ENCODE data around the gene TBC1D16. TPM values are rescaled to one million over a fixed set of nuclear protein-coding genes. Genes with fewer than 3 reads are reported as not detected.

TBC1D16 gene
- total RNA-seq, 1 experiment from 2014 or later: 21.1 TPM

DNA sequence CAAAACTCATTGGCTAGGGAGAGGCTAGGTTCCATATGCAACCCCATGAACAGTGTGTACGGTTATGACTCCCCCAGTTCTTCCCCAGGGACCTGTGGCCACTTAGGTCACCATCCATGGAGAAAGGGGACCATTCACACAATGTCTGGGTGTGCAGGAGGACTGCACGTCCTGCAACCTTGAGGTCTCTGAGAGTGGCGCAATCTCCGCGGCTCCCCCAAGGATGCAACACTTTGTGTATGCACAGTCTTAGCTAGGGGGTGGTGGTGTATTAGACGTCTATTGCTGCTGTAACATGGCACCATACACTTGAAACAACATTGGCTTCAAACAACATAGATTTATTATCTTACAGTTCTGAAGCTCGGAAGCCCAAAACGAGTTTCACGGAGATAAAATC lies 130.8 kb downstream of the TBC1D16 start:
- no peak overlapping the region for H3K27ac Mint-ChIP-seq (ENCODE audit: low read depth, unreplicated experiment)
- no TSS peak for BruUV-seq (replicated peaks)
- peaks cover 12% of the 10 kb centered on the region for H3K27me3 Mint-ChIP-seq (ENCODE audit: insufficient read depth, unreplicated experiment)
- intact Hi-C loops (cut with micrococcal nuclease): no loop called here
- no peak overlapping the region for H3K4me3 Mint-ChIP-seq (ENCODE audit: unreplicated experiment)
- H3K36me3 Mint-ChIP-seq (ENCODE audit: insufficient read depth, unreplicated experiment): no peaks in the 10 kb centered on the region
- POLR2A ChIA-PET: no interaction called here
- TF ChIP-seq, protein P1, sequence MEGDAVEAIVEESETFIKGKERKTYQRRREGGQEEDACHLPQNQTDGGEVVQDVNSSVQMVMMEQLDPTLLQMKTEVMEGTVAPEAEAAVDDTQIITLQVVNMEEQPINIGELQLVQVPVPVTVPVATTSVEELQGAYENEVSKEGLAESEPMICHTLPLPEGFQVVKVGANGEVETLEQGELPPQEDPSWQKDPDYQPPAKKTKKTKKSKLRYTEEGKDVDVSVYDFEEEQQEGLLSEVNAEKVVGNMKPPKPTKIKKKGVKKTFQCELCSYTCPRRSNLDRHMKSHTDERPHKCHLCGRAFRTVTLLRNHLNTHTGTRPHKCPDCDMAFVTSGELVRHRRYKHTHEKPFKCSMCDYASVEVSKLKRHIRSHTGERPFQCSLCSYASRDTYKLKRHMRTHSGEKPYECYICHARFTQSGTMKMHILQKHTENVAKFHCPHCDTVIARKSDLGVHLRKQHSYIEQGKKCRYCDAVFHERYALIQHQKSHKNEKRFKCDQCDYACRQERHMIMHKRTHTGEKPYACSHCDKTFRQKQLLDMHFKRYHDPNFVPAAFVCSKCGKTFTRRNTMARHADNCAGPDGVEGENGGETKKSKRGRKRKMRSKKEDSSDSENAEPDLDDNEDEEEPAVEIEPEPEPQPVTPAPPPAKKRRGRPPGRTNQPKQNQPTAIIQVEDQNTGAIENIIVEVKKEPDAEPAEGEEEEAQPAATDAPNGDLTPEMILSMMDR (IDR thresholded peaks at IDR 0.05; ENCODE audit: unreplicated experiment): no peak
- peaks cover 7% of the 10 kb centered on the region for H3K4me1 Mint-ChIP-seq (ENCODE audit: insufficient read depth, unreplicated experiment)
- H3K9me3 Mint-ChIP-seq (ENCODE audit: unreplicated experiment): no peaks in the 10 kb centered on the region
- CTCF ChIA-PET: no interaction called here
- DNase-seq (ENCODE audit: unreplicated experiment): no peak

DNA sequence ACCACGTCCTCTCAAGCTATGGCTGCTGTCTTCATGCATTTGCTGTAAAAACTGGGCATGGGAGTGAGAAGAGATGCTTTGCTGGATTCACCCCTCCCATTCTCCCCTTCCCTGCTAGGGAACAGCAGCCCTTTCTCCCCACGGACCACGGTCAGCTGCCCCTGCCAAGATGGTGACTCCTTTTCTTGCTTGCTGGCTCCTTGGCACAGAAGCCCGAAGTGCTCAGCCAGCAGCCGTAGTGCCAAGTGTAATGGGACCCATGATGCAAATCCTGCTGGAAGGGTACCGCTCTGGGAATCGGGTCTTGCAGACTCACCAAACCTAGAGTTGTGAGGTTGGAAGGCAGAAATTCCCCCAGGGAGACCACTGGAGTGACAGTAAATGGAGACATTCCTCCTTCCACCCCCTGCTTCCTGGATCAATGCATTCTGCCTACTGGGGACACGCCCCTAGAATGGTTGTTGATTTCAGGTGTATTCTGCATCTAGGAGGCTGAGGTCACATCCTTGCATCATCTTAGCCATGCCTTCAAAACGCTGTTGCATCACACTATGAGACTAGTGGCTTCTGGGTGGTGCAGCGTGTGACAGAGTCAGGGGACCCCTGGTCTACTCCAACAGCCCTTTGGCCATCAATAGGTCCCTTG lies 133.4 kb downstream of the TBC1D16 start:
- intact Hi-C loops (cut with micrococcal nuclease): no loop called here
- ChIA-PET CTCF (no interaction called here), POLR2A (no interaction called here)
- H3K9me3 Mint-ChIP-seq (ENCODE audit: unreplicated experiment): no peaks in the 10 kb centered on the region
- peaks cover 7% of the 10 kb centered on the region for H3K4me1 Mint-ChIP-seq (ENCODE audit: insufficient read depth, unreplicated experiment)
- no peaks in the 10 kb centered on the region for H3K36me3 Mint-ChIP-seq (ENCODE audit: insufficient read depth, unreplicated experiment)
- DNase-seq (ENCODE audit: unreplicated experiment): peak; percentile 45
- H3K4me3 Mint-ChIP-seq (ENCODE audit: unreplicated experiment): no peak overlapping the region
- peaks cover 12% of the 10 kb centered on the region for H3K27me3 Mint-ChIP-seq (ENCODE audit: insufficient read depth, unreplicated experiment)
- TF ChIP-seq, protein P1 (IDR thresholded peaks at IDR 0.05; ENCODE audit: unreplicated experiment): no peak
- H3K27ac Mint-ChIP-seq (ENCODE audit: low read depth, unreplicated experiment): no peak overlapping the region
- no TSS peak for BruUV-seq (replicated peaks)

DNA sequence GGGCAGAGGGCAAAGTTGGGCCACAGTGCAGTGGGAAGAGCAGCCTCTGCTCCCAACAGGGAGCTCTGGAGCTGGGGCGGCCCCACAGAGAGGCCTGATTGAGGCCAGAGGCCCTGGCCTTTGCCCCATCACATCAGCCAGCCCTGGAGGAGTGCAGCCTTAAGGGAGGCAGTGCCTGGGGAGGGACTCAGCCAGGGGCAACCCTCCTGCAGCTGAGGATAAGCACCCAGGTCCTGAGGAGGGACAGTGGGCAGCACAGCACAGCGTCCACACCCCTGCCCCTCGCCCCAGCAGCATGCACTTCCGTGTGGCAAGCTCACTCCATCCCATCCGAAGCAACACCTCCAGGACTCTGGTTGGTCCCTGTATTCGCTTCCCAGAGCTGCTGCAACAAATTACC lies 134.5 kb downstream of the TBC1D16 start:
- POLR2A ChIA-PET: no interaction called here
- Mint-ChIP-seq H3K9me3 (ENCODE audit: unreplicated experiment) (no peaks in the 10 kb centered on the region), H3K27me3 (ENCODE audit: insufficient read depth, unreplicated experiment) (peaks cover 12% of the 10 kb centered on the region), H3K4me1 (ENCODE audit: insufficient read depth, unreplicated experiment) (peaks cover 7% of the 10 kb centered on the region), H3K27ac (ENCODE audit: low read depth, unreplicated experiment) (no peak overlapping the region), H3K4me3 (ENCODE audit: unreplicated experiment) (no peak overlapping the region), H3K36me3 (ENCODE audit: insufficient read depth, unreplicated experiment) (no peaks in the 10 kb centered on the region)
- intact Hi-C loops (cut with micrococcal nuclease): no loop called here
- TF ChIP-seq, protein P1 (IDR thresholded peaks at IDR 0.05; ENCODE audit: unreplicated experiment): no peak
- BruUV-seq (replicated peaks): no TSS peak
- CTCF ChIA-PET: interaction anchor here (1.1 kb wide), 1 partner anchor 108 kb away, joined by 8 read pairs; no protein-coding TSS in a partner anchor
- DNase-seq (ENCODE audit: unreplicated experiment): no peak

DNA sequence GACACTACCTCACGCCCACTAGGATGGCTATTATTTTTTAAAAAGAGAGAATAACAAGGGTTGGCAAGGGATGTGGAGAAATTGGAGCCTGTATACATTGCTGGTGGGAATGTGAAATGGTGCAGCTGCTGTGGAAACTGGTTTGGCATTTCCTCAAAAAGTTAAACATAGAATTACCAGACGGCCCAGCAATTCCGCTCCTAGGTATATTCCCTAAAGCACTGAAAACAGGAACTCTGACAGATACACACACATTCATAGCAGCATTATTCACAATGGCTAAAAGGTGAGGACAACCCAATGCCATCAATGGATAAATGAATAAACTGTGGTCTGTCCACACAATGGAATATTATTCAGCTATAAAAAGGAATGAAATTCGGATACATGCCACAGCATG lies 136.1 kb downstream of the TBC1D16 start:
- no peak for DNase-seq (ENCODE audit: unreplicated experiment)
- no peaks in the 10 kb centered on the region for H3K9me3 Mint-ChIP-seq (ENCODE audit: unreplicated experiment)
- TF ChIP-seq, protein P1 (IDR thresholded peaks at IDR 0.05; ENCODE audit: unreplicated experiment): no peak
- H3K27me3 Mint-ChIP-seq (ENCODE audit: insufficient read depth, unreplicated experiment): peaks cover 12% of the 10 kb centered on the region
- H3K27ac Mint-ChIP-seq (ENCODE audit: low read depth, unreplicated experiment): no peak overlapping the region
- peaks cover 7% of the 10 kb centered on the region for H3K4me1 Mint-ChIP-seq (ENCODE audit: insufficient read depth, unreplicated experiment)
- no TSS peak for BruUV-seq (replicated peaks)
- H3K4me3 Mint-ChIP-seq (ENCODE audit: unreplicated experiment): no peak overlapping the region
- ChIA-PET POLR2A (interaction anchor here (0.6 kb wide), 1 partner anchor 1051 kb away, joined by 3 read pairs; no protein-coding TSS in a partner anchor), CTCF (interaction anchor here (1.3 kb wide), 1 partner anchor 16 kb away, joined by 5 read pairs; no protein-coding TSS in a partner anchor)
- intact Hi-C loops (cut with micrococcal nuclease): no loop called here
- H3K36me3 Mint-ChIP-seq (ENCODE audit: insufficient read depth, unreplicated experiment): no peaks in the 10 kb centered on the region
